ENCODE measurements around the gene PAK1.

PAK1 gene

GRCh38 chr11:77515483-77515882 lies 41.6 kb upstream of the PAK1 start:
- ATAC-seq: no peak
- TF ChIP-seq ZFP30 (CRISPR knock-in tag; IDR thresholded peaks at IDR 0.05) (no peak), CREB5 (CRISPR knock-in tag; IDR thresholded peaks at IDR 0.05; ENCODE audit: low read depth) (no peak), SNAI2 (CRISPR knock-in tag; IDR thresholded peaks at IDR 0.05) (no peak), ESRRG (CRISPR knock-in tag; IDR thresholded peaks at IDR 0.05) (no peak), TSHZ2 (CRISPR knock-in tag; IDR thresholded peaks at IDR 0.05) (no peak), ISL1 (CRISPR knock-in tag; IDR thresholded peaks at IDR 0.05) (no peak), ZNF8 (CRISPR knock-in tag; IDR thresholded peaks at IDR 0.05) (no peak), PATZ1 (CRISPR knock-in tag; IDR thresholded peaks at IDR 0.05; ENCODE audit: borderline replicate concordance) (no peak), ZFP3 (CRISPR knock-in tag; IDR thresholded peaks at IDR 0.05) (no peak), ZNF565 (CRISPR knock-in tag; conservative IDR thresholded peaks at IDR 0.05; ENCODE audit: low read depth) (no peak), ZC3H10 (CRISPR knock-in tag; IDR thresholded peaks at IDR 0.05) (no peak), RARB (CRISPR knock-in tag; IDR thresholded peaks at IDR 0.05) (no peak), OSR1 (CRISPR knock-in tag; IDR thresholded peaks at IDR 0.05) (no peak)

- peak; percentile 70 for ATAC-seq
- TF ChIP-seq ZFP3 (CRISPR knock-in tag; IDR thresholded peaks at IDR 0.05) (peak; percentile 82), ZFP30 (CRISPR knock-in tag; IDR thresholded peaks at IDR 0.05) (no peak; the same call in 1 of the 2 replicates), ZNF565 (CRISPR knock-in tag; conservative IDR thresholded peaks at IDR 0.05; ENCODE audit: low read depth) (no peak), TCF4 (CRISPR knock-in tag; IDR thresholded peaks at IDR 0.05; ENCODE audit: borderline replicate concordance) (peak; percentile 81), BACH2 (CRISPR knock-in tag; IDR thresholded peaks at IDR 0.05; ENCODE audit: borderline replicate concordance) (no peak), OSR1 (CRISPR knock-in tag; IDR thresholded peaks at IDR 0.05) (no peak), ZNF8 (CRISPR knock-in tag; IDR thresholded peaks at IDR 0.05) (0 out of 2 replicates have a peak, but pooled peaks have one; percentile 53), CSRNP3 (CRISPR knock-in tag; IDR thresholded peaks at IDR 0.05) (peak; percentile 88; the same call in 1 of the 2 replicates), ARNTL (CRISPR knock-in tag; IDR thresholded peaks at IDR 0.05; ENCODE audit: borderline replicate concordance, low read depth) (no peak), TSHZ2 (CRISPR knock-in tag; IDR thresholded peaks at IDR 0.05) (peak; percentile 87), GLIS3 (CRISPR knock-in tag; IDR thresholded peaks at IDR 0.05) (0 out of 2 replicates have a peak, but pooled peaks have one; percentile 39), PPARA (CRISPR knock-in tag; IDR thresholded peaks at IDR 0.05; ENCODE audit: borderline replicate concordance) (no peak), CREB5 (CRISPR knock-in tag; IDR thresholded peaks at IDR 0.05; ENCODE audit: low read depth) (peak; percentile 84; the same call in 1 of the 2 replicates), TOX (CRISPR knock-in tag; IDR thresholded peaks at IDR 0.05; ENCODE audit: borderline replicate concordance) (no peak), ESRRG (CRISPR knock-in tag; IDR thresholded peaks at IDR 0.05) (no peak), SNAI2 (CRISPR knock-in tag; IDR thresholded peaks at IDR 0.05) (peak; percentile 98), PATZ1 (CRISPR knock-in tag; IDR thresholded peaks at IDR 0.05; ENCODE audit: borderline replicate concordance) (peak; percentile 64; the same call in 1 of the 2 replicates), RARB (CRISPR knock-in tag; IDR thresholded peaks at IDR 0.05) (no peak), ZNF70 (CRISPR knock-in tag; IDR thresholded peaks at IDR 0.05) (0 out of 2 replicates have a peak, but pooled peaks have one; percentile 5), POU6F1 (CRISPR knock-in tag; IDR thresholded peaks at IDR 0.05; ENCODE audit: borderline replicate concordance, low read depth) (no peak), ZC3H10 (CRISPR knock-in tag; IDR thresholded peaks at IDR 0.05) (peak; percentile 82; the same call in 1 of the 2 replicates), CSDC2 (CRISPR knock-in tag; IDR thresholded peaks at IDR 0.05) (0 out of 2 replicates have a peak, but pooled peaks have one; percentile 62), ISL1 (CRISPR knock-in tag; IDR thresholded peaks at IDR 0.05) (peak; percentile 89)
Observed at GRCh38 chr11:77515063-77515462, 41.2 kb upstream of the PAK1 start.

All from SK-N-SH treated with all-trans-retinoic acid at 6 μM for 48 hours (cell line).